Ectodermal cell (in vitro differentiated cells): Measurements from ENCODE around the gene COP1.
"Not testable (repeated sequence)": the region's sequence is repeated elsewhere in the genome, so short reads cannot be mapped to it uniquely, and the experiment has no call there.

Experiments used
- H3K27ac ChIP-seq: 2 replicates; pipeline ENCODE4 v1.7.0; 2013; ENCODE audit warnings: mild to moderate bottlenecking, low read depth, low read length; ENCODE audit not compliant: insufficient read depth, poor library complexity, severe bottlenecking
- H3K27me3 ChIP-seq: 2 replicates; pipeline ENCODE4 v1.7.0; 2013; ENCODE audit warnings: mild to moderate bottlenecking, low read length; ENCODE audit not compliant: insufficient read depth, control insufficient read depth, poor library complexity, severe bottlenecking
- H3K36me3 ChIP-seq: one replicate; pipeline ENCODE4 v1.7.0; 2013; ENCODE audit warnings: low read length; ENCODE audit not compliant: control insufficient read depth, insufficient read depth
- H3K4me1 ChIP-seq: one replicate; pipeline ENCODE4 v1.7.0; 2013; ENCODE audit warnings: low read length; ENCODE audit not compliant: control insufficient read depth, insufficient read depth
- H3K4me3 ChIP-seq: 2 replicates; pipeline ENCODE4 v1.7.0; 2013; ENCODE audit warnings: low read depth, low read length, control low read depth; ENCODE audit not compliant: insufficient read depth
- H3K9me3 ChIP-seq: 2 replicates; pipeline ENCODE4 v1.7.0; 2013; ENCODE audit warnings: mild to moderate bottlenecking, low read length, moderate library complexity; ENCODE audit not compliant: control insufficient read depth
- WGBS, 2 experiments: methylation state at CpG; one replicate each; pipeline ENCODE4 v1.1.7; 2013; ENCODE audit warnings: missing lambda C conversion rate in 2 of 2; 5-methylcytosine and 5-hydroxymethylcytosine counted together

Gene COP1

GRCh38 chr1:176101951-176102642 is 105.0 kb downstream of the COP1 start:
- no peaks in the 10 kb centered on the region for H3K27me3 ChIP-seq
- H3K4me3 ChIP-seq = no peak overlapping the region
- no peak overlapping the region for H3K27ac ChIP-seq
- peaks cover 7% of the 10 kb centered on the region for H3K36me3 ChIP-seq
- 91 to 97% methylated on average over 5 of the region's 5 CpGs for WGBS, 2 experiments
- no peaks in the 10 kb centered on the region for H3K9me3 ChIP-seq
- no peaks in the 10 kb centered on the region for H3K4me1 ChIP-seq

GRCh38 chr1:176098560-176098959 is 108.5 kb downstream of the COP1 start:
- WGBS, 2 experiments = 75 to 97% methylated on average over 1 to 2 of the region's 2 CpGs

GRCh38 chr1:176096015-176096414 is 111.1 kb downstream of the COP1 start:
- H3K4me3 ChIP-seq = no peak overlapping the region
- H3K27ac ChIP-seq = no peak overlapping the region
- 93 to 95% methylated on average over 3 of the region's 3 CpGs for WGBS, 2 experiments
- no peaks in the 10 kb centered on the region for H3K27me3 ChIP-seq
- H3K36me3 ChIP-seq = peaks cover 10% of the 10 kb centered on the region
- no peaks in the 10 kb centered on the region for H3K9me3 ChIP-seq
- no peaks in the 10 kb centered on the region for H3K4me1 ChIP-seq

More at GRCh38 chr1:176098560-176098959, 108.5 kb downstream of the COP1 start:
- Histone ChIP-seq H3K9me3 (no peaks in the 10 kb centered on the region), H3K36me3 (peaks cover 10% of the 10 kb centered on the region), H3K27ac (no peak overlapping the region), H3K27me3 (no peaks in the 10 kb centered on the region), H3K4me3 (no peak overlapping the region), H3K4me1 (no peaks in the 10 kb centered on the region)

- no peak overlapping the region for H3K27ac ChIP-seq
- no peak overlapping the region for H3K4me3 ChIP-seq
- H3K27me3 ChIP-seq = no peaks in the 10 kb centered on the region
- no peaks in the 10 kb centered on the region for H3K9me3 ChIP-seq
- no peaks in the 10 kb centered on the region for H3K36me3 ChIP-seq
- WGBS, 2 experiments = 80% methylated on average over 1 of the region's 1 CpG
- H3K4me1 ChIP-seq = peaks cover 3% of the 10 kb centered on the region
These were observed 116.3 kb downstream of the COP1 start for GRCh38 chr1:176090766-176091165.

- not testable (repeated sequence) for H3K36me3 ChIP-seq, H3K4me1 ChIP-seq, H3K9me3 ChIP-seq, H3K27me3 ChIP-seq, H3K27ac ChIP-seq, H3K4me3 ChIP-seq
- 87 to 97% methylated on average over 3 of the region's 3 CpGs for WGBS, 2 experiments
These were observed 119.3 kb downstream of the COP1 start for GRCh38 chr1:176087746-176088145.

GRCh38 chr1:176073524-176074157 is 133.4 kb downstream of the COP1 start:
- 51 to 53% methylated on average over 5 of the region's 5 CpGs for WGBS, 2 experiments

GRCh38 chr1:176068901-176069300 is 138.2 kb downstream of the COP1 start:
- H3K4me1 ChIP-seq = no peaks in the 10 kb centered on the region
- 88 to 91% methylated on average over 4 to 5 of the region's 5 CpGs for WGBS, 2 experiments
- H3K27ac ChIP-seq = no peak overlapping the region
- H3K9me3 ChIP-seq = no peaks in the 10 kb centered on the region
- H3K27me3 ChIP-seq = no peaks in the 10 kb centered on the region
- H3K36me3 ChIP-seq = no peaks in the 10 kb centered on the region
- H3K4me3 ChIP-seq = no peak overlapping the region

More at GRCh38 chr1:176073524-176074157, 133.4 kb downstream of the COP1 start:
- H3K27me3 ChIP-seq = no peaks in the 10 kb centered on the region
- no peaks in the 10 kb centered on the region for H3K4me1 ChIP-seq
- no peaks in the 10 kb centered on the region for H3K9me3 ChIP-seq
- H3K27ac ChIP-seq = no peak overlapping the region
- H3K36me3 ChIP-seq = no peaks in the 10 kb centered on the region
- H3K4me3 ChIP-seq = no peak overlapping the region

GRCh38 chr1:176068256-176068655 is 138.8 kb downstream of the COP1 start:
- no peak overlapping the region for H3K27ac ChIP-seq
- no peaks in the 10 kb centered on the region for H3K27me3 ChIP-seq
- H3K36me3 ChIP-seq = no peaks in the 10 kb centered on the region
- H3K9me3 ChIP-seq = no peaks in the 10 kb centered on the region
- no peaks in the 10 kb centered on the region for H3K4me1 ChIP-seq
- H3K4me3 ChIP-seq = no peak overlapping the region
- WGBS, 2 experiments = 100% methylated on average over 1 to 2 of the region's 2 CpGs

- WGBS, 2 experiments = 97 to 100% methylated on average over 1 of the region's 1 CpG
These were observed 140.4 kb downstream of the COP1 start for GRCh38 chr1:176066709-176067108.

GRCh38 chr1:176058686-176059085 is 148.4 kb downstream of the COP1 start:
- no peaks in the 10 kb centered on the region for H3K27me3 ChIP-seq
- H3K4me1 ChIP-seq = peaks cover 3% of the 10 kb centered on the region
- no peaks in the 10 kb centered on the region for H3K36me3 ChIP-seq
- H3K27ac ChIP-seq = peak overlapping the region; percentile 67
- H3K4me3 ChIP-seq = no peak overlapping the region
- H3K9me3 ChIP-seq = no peaks in the 10 kb centered on the region
- 62 to 65% methylated on average over 2 of the region's 2 CpGs for WGBS, 2 experiments

More at GRCh38 chr1:176066709-176067108, 140.4 kb downstream of the COP1 start:
- Histone ChIP-seq H3K27ac (no peak overlapping the region), H3K36me3 (no peaks in the 10 kb centered on the region), H3K9me3 (no peaks in the 10 kb centered on the region), H3K4me1 (no peaks in the 10 kb centered on the region), H3K27me3 (no peaks in the 10 kb centered on the region), H3K4me3 (no peak overlapping the region)
